KBM-7 (cell line): ENCODE measurements around the gene TSPAN9.
"Not testable (repeated sequence)": the region's sequence is repeated elsewhere in the genome, so short reads cannot be mapped to it uniquely, and the experiment has no call there.

Experiments used
- DNase-seq: peaks from one replicate; pipeline ENCODE4 v3.0.0-alpha.2; 2015
- in situ Hi-C: fragments of 300-500 bp; cut with MboI; formaldehyde crosslinking; loops from 2 replicates; pipeline ENCODE4 v1.14.3; 2020; ENCODE audit warnings: low sequenced_read_pairs, low pct_unique_long_range_greater_than_20kb, mixed read lengths

TSPAN9 gene

GRCh38 chr12:3042826-3043225 lies 34.4 kb upstream of the TSPAN9 start:
- in situ Hi-C loops: no loop called here
- no peak for DNase-seq

- DNase-seq: no peak
- in situ Hi-C loops: no loop called here
Observed at GRCh38 chr12:3043406-3043805, 33.8 kb upstream of the TSPAN9 start.

- no peak for DNase-seq
- in situ Hi-C loops: no loop called here
Observed at GRCh38 chr12:3044141-3044630, 33.0 kb upstream of the TSPAN9 start.

- in situ Hi-C loops: no loop called here
- DNase-seq: no peak
Observed at GRCh38 chr12:3045494-3045893, 31.7 kb upstream of the TSPAN9 start.

- no peak for DNase-seq
- in situ Hi-C loops: no loop called here
Observed at GRCh38 chr12:3045989-3046388, 31.2 kb upstream of the TSPAN9 start.

- in situ Hi-C loops: no loop called here
- DNase-seq: no peak
Observed at GRCh38 chr12:3046441-3047200, 30.6 kb upstream of the TSPAN9 start.

GRCh38 chr12:3047961-3048360 lies 29.2 kb upstream of the TSPAN9 start:
- in situ Hi-C loops: no loop called here
- no peak for DNase-seq

GRCh38 chr12:3048540-3048939 lies 28.6 kb upstream of the TSPAN9 start:
- in situ Hi-C loops: no loop called here
- DNase-seq: no peak

GRCh38 chr12:3049176-3049575 lies 28.0 kb upstream of the TSPAN9 start:
- in situ Hi-C loops: no loop called here
- no peak for DNase-seq

- DNase-seq: peak; percentile 47
- in situ Hi-C loops: no loop called here
Observed at GRCh38 chr12:3049611-3050249, 27.4 kb upstream of the TSPAN9 start.

GRCh38 chr12:3054374-3054773 lies 22.8 kb upstream of the TSPAN9 start:
- no peak for DNase-seq
- in situ Hi-C loops: no loop called here

GRCh38 chr12:3055026-3055703 lies 22.0 kb upstream of the TSPAN9 start:
- no peak for DNase-seq
- in situ Hi-C loops: no loop called here

GRCh38 chr12:3055704-3056467 lies 21.3 kb upstream of the TSPAN9 start:
- in situ Hi-C loops: no loop called here
- no peak for DNase-seq

- in situ Hi-C loops: no loop called here
- DNase-seq: no peak
Observed at GRCh38 chr12:3061059-3061458, 16.1 kb upstream of the TSPAN9 start.

GRCh38 chr12:3061501-3062215 lies 15.5 kb upstream of the TSPAN9 start:
- DNase-seq: no peak
- in situ Hi-C loops: no loop called here

GRCh38 chr12:3065300-3065699 lies 11.9 kb upstream of the TSPAN9 start:
- in situ Hi-C loops: no loop called here
- DNase-seq: no peak

- in situ Hi-C loops, DNase-seq: not testable (repeated sequence)
Observed at GRCh38 chr12:3065846-3066245, 11.3 kb upstream of the TSPAN9 start.

- in situ Hi-C loops: no loop called here
- DNase-seq: no peak
Observed at GRCh38 chr12:3069714-3070113, 7.5 kb upstream of the TSPAN9 start.

GRCh38 chr12:3071107-3071506 lies 6.1 kb upstream of the TSPAN9 start:
- no peak for DNase-seq
- in situ Hi-C loops: no loop called here
